Heart left ventricle (tissue), 13 donors: ENCODE data around the gene ATF7.

Source experiments
- CTCF ChIP-seq, 12 donors: fragments of 200-600 bp; sonication (generic) in 4 of 12; IDR thresholded peaks; one replicate each; pipeline versions ENCODE4 v1.5.0 to v1.8.0; 2018 to 2022; ENCODE audit warnings: antibody characterized with exemption in 12 of 12, mild to moderate bottlenecking in 5 of 12
- POLR2A ChIP-seq, 2 donors: fragments of 450-650 bp; IDR thresholded peaks; one replicate each; pipeline ENCODE4 v1.6.1; 2017; ENCODE audit warnings: antibody characterized with exemption in 2 of 2, mild to moderate bottlenecking in 2 of 2, moderate library complexity in 2 of 2
- donor health status: ischemic (EF 13 %, LVEDD 7.1; RV severe dilation, severe dysfunction).
- donor health status: DM: no; HTN: yes; CAD: no.
- donor health status: DM: no; HTN: no; CAD: no.
- donor health status: ischemic (EF 25% LVEDD 6.9; RV normal size, moderate dysfunction).
- donor health status: ischemic (EF 25% LVEDD 5.7; RV mildly dilated, moderate dysfunction).
- donor health status: ischemic (EF 35%, LVEDD 5.7; RV mildly dilated, moderate dysfunction).
- donor health status: nonischemic (EF 11% LVEDD 7.7; RV severe dilation, severe dysfunction).
- donor health status: DM: yes; HTN: yes; CAD: no.
- donor health status: PGD.
- donor health status: ischemic (EF 29% LVEDD 5.4; RV normal size, mild dysfunction).
- donor health status: nonischemic (EF 23%, LVEDD 6.1; RV moderate dilation, normal function).

- TF ChIP-seq CTCF (IDR thresholded peaks at IDR 0.05) (no peak), POLR2A (IDR thresholded peaks at IDR 0.05) (no peak)
Observed at GRCh38 chr12:53551889-53552291, 74.3 kb downstream of the ATF7 start.
